Stimulated activated naive CD8-positive, alpha-beta T cell treated with anti-CD3 and anti-CD28 coated beads, Interleukin-15, amount 100 ng/mL, for 72 hours (primary cell): ENCODE results near the gene CFAP45.
A peak's percentile ranks its signal among the peaks of the same experiment; 100 is the strongest.

Experiments used
- ATAC-seq: fragments of 150-1000 bp; cut with Tn5 transposase; 2 replicates; pipeline ENCODE4 v1.10.0; 2021; ENCODE audit warnings: mild to moderate bottlenecking, moderate library complexity
- DNase-seq, 2 donors: peaks; one replicate each; pipeline ENCODE4 v3.0.0; 2021 to 2022
- H3K27ac Mint-ChIP-seq, 2 donors: one replicate each; pipeline ENCODE4 v1.8.0; 2022; ENCODE audit warnings: mild to moderate bottlenecking in 2 of 2, mixed read lengths in 2 of 2, moderate library complexity in 2 of 2
- H3K27me3 Mint-ChIP-seq: one replicate; pipeline ENCODE4 v1.8.0; 2022; ENCODE audit warnings: mixed read lengths
- H3K4me1 Mint-ChIP-seq: one replicate; pipeline ENCODE4 v1.8.0; 2022; ENCODE audit warnings: mild to moderate bottlenecking, mixed read lengths
- H3K4me3 Mint-ChIP-seq, 2 donors: one replicate each; pipeline ENCODE4 v1.8.0; 2022; ENCODE audit warnings: mild to moderate bottlenecking in 2 of 2, mixed read lengths in 2 of 2, moderate library complexity in 1 of 2
- H3K9me3 Mint-ChIP-seq, 2 donors: one replicate each; pipeline ENCODE4 v1.8.0; 2022; ENCODE audit warnings: mixed read lengths in 2 of 2

CFAP45 gene

GRCh38 chr1:159862557-159862956 is 37.4 kb downstream of the CFAP45 start, which contains the start of gene VSIG8:
VSIG8 (minus strand) TSS chr1:159862657; CDS start chr1:159862521, 136 bp downstream.
- DNase-seq (no peak), ATAC-seq (peak; percentile 7)
- H3K9me3 Mint-ChIP-seq, result no peaks in the 10 kb centered on the region
- H3K4me3 Mint-ChIP-seq, result no peak within 1 kb of the TSS
- peaks cover 27% of the 10 kb centered on the region for H3K27me3 Mint-ChIP-seq
- H3K27ac Mint-ChIP-seq, result peak within 1 kb of the TSS; percentile 45 to 55
- H3K4me1 Mint-ChIP-seq, result peaks cover 17% of the 10 kb centered on the region

- no peaks in the 10 kb centered on the region for H3K9me3 Mint-ChIP-seq
- no peak for DNase-seq
- no peak for ATAC-seq
- peak overlapping the region in 1 of 2 donors; percentile 55 for H3K27ac Mint-ChIP-seq
- H3K4me1 Mint-ChIP-seq, result peaks cover 16% of the 10 kb centered on the region
- H3K27me3 Mint-ChIP-seq, result peaks cover 27% of the 10 kb centered on the region
- no peak overlapping the region for H3K4me3 Mint-ChIP-seq
Observed at GRCh38 chr1:159862031-159862430, 37.9 kb downstream of the CFAP45 start.

GRCh38 chr1:159861218-159861617 is 38.7 kb downstream of the CFAP45 start:
- Mint-ChIP-seq H3K27ac (no peak overlapping the region), H3K4me1 (peaks cover 13% of the 10 kb centered on the region)
- ATAC-seq, result no peak

GRCh38 chr1:159860456-159860855 is 39.5 kb downstream of the CFAP45 start:
- peaks cover 12% of the 10 kb centered on the region for H3K4me1 Mint-ChIP-seq
- ATAC-seq, result no peak
- no peak for DNase-seq
- no peaks in the 10 kb centered on the region for H3K9me3 Mint-ChIP-seq
- no peak overlapping the region for H3K27ac Mint-ChIP-seq
- H3K4me3 Mint-ChIP-seq, result no peak overlapping the region
- peaks cover 18% of the 10 kb centered on the region for H3K27me3 Mint-ChIP-seq

More at GRCh38 chr1:159861218-159861617, 38.7 kb downstream of the CFAP45 start:
- Mint-ChIP-seq H3K4me3 (no peak overlapping the region), H3K9me3 (no peaks in the 10 kb centered on the region), H3K27me3 (peaks cover 21% of the 10 kb centered on the region)
- no peak for DNase-seq

- peaks cover 18% of the 10 kb centered on the region for H3K27me3 Mint-ChIP-seq
- H3K9me3 Mint-ChIP-seq, result no peaks in the 10 kb centered on the region
- no peak overlapping the region for H3K27ac Mint-ChIP-seq
- DNase-seq, result no peak
- no peak for ATAC-seq
- peaks cover 18% of the 10 kb centered on the region for H3K4me1 Mint-ChIP-seq
- H3K4me3 Mint-ChIP-seq, result no peak overlapping the region
Observed at GRCh38 chr1:159859767-159860322, 40.1 kb downstream of the CFAP45 start.

- ATAC-seq, result no peak
- H3K4me3 Mint-ChIP-seq, result no peak overlapping the region
- peaks cover 27% of the 10 kb centered on the region for H3K4me1 Mint-ChIP-seq
- H3K27ac Mint-ChIP-seq, result no peak overlapping the region
- no peak for DNase-seq
- peaks cover 10% of the 10 kb centered on the region for H3K27me3 Mint-ChIP-seq
- no peaks in the 10 kb centered on the region for H3K9me3 Mint-ChIP-seq
Observed at GRCh38 chr1:159857889-159858288, 42.1 kb downstream of the CFAP45 start.

- H3K27ac Mint-ChIP-seq, result no peak overlapping the region
- DNase-seq, result no peak
- ATAC-seq, result no peak
- no peaks in the 10 kb centered on the region for H3K9me3 Mint-ChIP-seq
- peaks cover 1% of the 10 kb centered on the region for H3K27me3 Mint-ChIP-seq
- peaks cover 27% of the 10 kb centered on the region for H3K4me1 Mint-ChIP-seq
- H3K4me3 Mint-ChIP-seq, result no peak overlapping the region
Observed at GRCh38 chr1:159856576-159856975, 43.4 kb downstream of the CFAP45 start.

- Mint-ChIP-seq H3K4me1 (peaks cover 27% of the 10 kb centered on the region), H3K27ac (no peak overlapping the region), H3K27me3 (no peaks in the 10 kb centered on the region), H3K9me3 (no peaks in the 10 kb centered on the region), H3K4me3 (peak overlapping the region in 1 of 2 donors; percentile 8)
- no peak for ATAC-seq
- no peak for DNase-seq
Observed at GRCh38 chr1:159855709-159856108, 44.3 kb downstream of the CFAP45 start.

GRCh38 chr1:159854693-159855192 is 45.2 kb downstream of the CFAP45 start:
- Mint-ChIP-seq H3K27me3 (no peaks in the 10 kb centered on the region), H3K4me1 (peaks cover 34% of the 10 kb centered on the region), H3K9me3 (no peaks in the 10 kb centered on the region), H3K27ac (peak overlapping the region; percentile 96), H3K4me3 (peak overlapping the region; percentile 90 to 95)
- ATAC-seq (peak; percentile 91), DNase-seq (peak; percentile 83 to 85)

GRCh38 chr1:159854116-159854692 is 45.8 kb downstream of the CFAP45 start:
- Mint-ChIP-seq H3K4me1 (peaks cover 34% of the 10 kb centered on the region), H3K27ac (no peak overlapping the region), H3K4me3 (peak overlapping the region; percentile 90 to 95), H3K9me3 (no peaks in the 10 kb centered on the region), H3K27me3 (no peaks in the 10 kb centered on the region)
- ATAC-seq (peak; percentile 50), DNase-seq (peak; percentile 18 to 21)

GRCh38 chr1:159853417-159854115 is 46.4 kb downstream of the CFAP45 start:
- H3K9me3 Mint-ChIP-seq, result no peaks in the 10 kb centered on the region
- H3K27me3 Mint-ChIP-seq, result no peaks in the 10 kb centered on the region
- DNase-seq, result no peak
- peak overlapping the region; percentile 90 to 95 for H3K4me3 Mint-ChIP-seq
- peak overlapping the region in 1 of 2 donors; percentile 38 for H3K27ac Mint-ChIP-seq
- H3K4me1 Mint-ChIP-seq, result peaks cover 34% of the 10 kb centered on the region
- ATAC-seq, result no peak

- Mint-ChIP-seq H3K27ac (no peak overlapping the region), H3K4me1 (peaks cover 35% of the 10 kb centered on the region), H3K9me3 (no peaks in the 10 kb centered on the region), H3K4me3 (no peak overlapping the region), H3K27me3 (no peaks in the 10 kb centered on the region)
- DNase-seq, result no peak
- ATAC-seq, result no peak
Observed at GRCh38 chr1:159851407-159851806, 48.6 kb downstream of the CFAP45 start.

- Mint-ChIP-seq H3K27me3 (no peaks in the 10 kb centered on the region), H3K9me3 (no peaks in the 10 kb centered on the region), H3K27ac (no peak overlapping the region), H3K4me3 (no peak overlapping the region), H3K4me1 (peaks cover 27% of the 10 kb centered on the region)
- DNase-seq (no peak), ATAC-seq (no peak)
Observed at GRCh38 chr1:159849626-159850366, 50.2 kb downstream of the CFAP45 start.

- Mint-ChIP-seq H3K9me3 (no peaks in the 10 kb centered on the region), H3K27me3 (no peaks in the 10 kb centered on the region), H3K4me1 (peaks cover 17% of the 10 kb centered on the region), H3K27ac (peak overlapping the region in 1 of 2 donors; percentile 40), H3K4me3 (no peak overlapping the region)
- no peak for ATAC-seq
- DNase-seq, result no peak
Observed at GRCh38 chr1:159848326-159848725, 51.6 kb downstream of the CFAP45 start.

GRCh38 chr1:159847231-159847630 is 52.7 kb downstream of the CFAP45 start:
- Mint-ChIP-seq H3K4me1 (peaks cover 12% of the 10 kb centered on the region), H3K27me3 (no peaks in the 10 kb centered on the region), H3K27ac (peak overlapping the region in 1 of 2 donors; percentile 69)

More at GRCh38 chr1:159847231-159847630, 52.7 kb downstream of the CFAP45 start:
- H3K4me3 Mint-ChIP-seq, result no peak overlapping the region
- no peak for DNase-seq
- no peaks in the 10 kb centered on the region for H3K9me3 Mint-ChIP-seq
- no peak for ATAC-seq
